ENCODE data around the gene HNRNPM.
"Not testable (repeated sequence)": the region's sequence is repeated elsewhere in the genome, so short reads cannot be mapped to it uniquely, and the experiment has no call there.

HNRNPM gene

GRCh38 chr19:8513687-8514504, 69.1 kb downstream of the HNRNPM start, which contains the start of gene ZNF414:
Gene ZNF414, minus strand, starts transcription at chr19:8514167. Its CDS starts 121 bp downstream, at chr19:8514046.
- peak; percentile 95 for ATAC-seq
- no peak for TF ChIP-seq PATZ1 (CRISPR knock-in tag; IDR thresholded peaks at IDR 0.05; ENCODE audit: borderline replicate concordance)
- TF ChIP-seq PPARA (CRISPR knock-in tag; IDR thresholded peaks at IDR 0.05; ENCODE audit: borderline replicate concordance), result no peak
- TF ChIP-seq TCF4 (CRISPR knock-in tag; IDR thresholded peaks at IDR 0.05; ENCODE audit: borderline replicate concordance), result no peak

GRCh38 chr19:8514505-8515009, 69.8 kb downstream of the HNRNPM start:
- ATAC-seq, result not testable (repeated sequence)

GRCh38 chr19:8515317-8515716, 70.5 kb downstream of the HNRNPM start:
- TF ChIP-seq ZC3H10 (CRISPR knock-in tag; IDR thresholded peaks at IDR 0.05) (no peak), ZNF565 (CRISPR knock-in tag; conservative IDR thresholded peaks at IDR 0.05; ENCODE audit: low read depth) (no peak), ISL1 (CRISPR knock-in tag; IDR thresholded peaks at IDR 0.05) (no peak), RARB (CRISPR knock-in tag; IDR thresholded peaks at IDR 0.05) (no peak), SNAI2 (CRISPR knock-in tag; IDR thresholded peaks at IDR 0.05) (no peak), CSDC2 (CRISPR knock-in tag; IDR thresholded peaks at IDR 0.05) (no peak), TSHZ2 (CRISPR knock-in tag; IDR thresholded peaks at IDR 0.05) (no peak), BACH2 (CRISPR knock-in tag; IDR thresholded peaks at IDR 0.05; ENCODE audit: borderline replicate concordance) (no peak), POU6F1 (CRISPR knock-in tag; IDR thresholded peaks at IDR 0.05; ENCODE audit: borderline replicate concordance, low read depth) (no peak), ZFP30 (CRISPR knock-in tag; IDR thresholded peaks at IDR 0.05) (no peak), ZNF8 (CRISPR knock-in tag; IDR thresholded peaks at IDR 0.05) (no peak), GLIS3 (CRISPR knock-in tag; IDR thresholded peaks at IDR 0.05) (no peak)
- ATAC-seq, result no peak

GRCh38 chr19:8517551-8518442, 73.0 kb downstream of the HNRNPM start:
- no peak for ATAC-seq
- TF ChIP-seq POU6F1 (CRISPR knock-in tag; IDR thresholded peaks at IDR 0.05; ENCODE audit: borderline replicate concordance, low read depth) (no peak), BACH2 (CRISPR knock-in tag; IDR thresholded peaks at IDR 0.05; ENCODE audit: borderline replicate concordance) (no peak), TOX (CRISPR knock-in tag; IDR thresholded peaks at IDR 0.05; ENCODE audit: borderline replicate concordance) (no peak), TSHZ2 (CRISPR knock-in tag; IDR thresholded peaks at IDR 0.05) (no peak), ZFP3 (CRISPR knock-in tag; IDR thresholded peaks at IDR 0.05) (no peak), ZFP30 (CRISPR knock-in tag; IDR thresholded peaks at IDR 0.05) (no peak), OSR1 (CRISPR knock-in tag; IDR thresholded peaks at IDR 0.05) (no peak), ZNF8 (CRISPR knock-in tag; IDR thresholded peaks at IDR 0.05) (no peak), SNAI2 (CRISPR knock-in tag; IDR thresholded peaks at IDR 0.05) (no peak), ZNF565 (CRISPR knock-in tag; conservative IDR thresholded peaks at IDR 0.05; ENCODE audit: low read depth) (no peak), PATZ1 (CRISPR knock-in tag; IDR thresholded peaks at IDR 0.05; ENCODE audit: borderline replicate concordance) (no peak), CSDC2 (CRISPR knock-in tag; IDR thresholded peaks at IDR 0.05) (no peak), ARNTL (CRISPR knock-in tag; IDR thresholded peaks at IDR 0.05; ENCODE audit: borderline replicate concordance, low read depth) (no peak), TCF4 (CRISPR knock-in tag; IDR thresholded peaks at IDR 0.05; ENCODE audit: borderline replicate concordance) (no peak), ISL1 (CRISPR knock-in tag; IDR thresholded peaks at IDR 0.05) (no peak)

Measured in SK-N-SH treated with all-trans-retinoic acid at 6 μM for 48 hours (cell line).